ENCODE results near the gene PCSK6.

DNA sequence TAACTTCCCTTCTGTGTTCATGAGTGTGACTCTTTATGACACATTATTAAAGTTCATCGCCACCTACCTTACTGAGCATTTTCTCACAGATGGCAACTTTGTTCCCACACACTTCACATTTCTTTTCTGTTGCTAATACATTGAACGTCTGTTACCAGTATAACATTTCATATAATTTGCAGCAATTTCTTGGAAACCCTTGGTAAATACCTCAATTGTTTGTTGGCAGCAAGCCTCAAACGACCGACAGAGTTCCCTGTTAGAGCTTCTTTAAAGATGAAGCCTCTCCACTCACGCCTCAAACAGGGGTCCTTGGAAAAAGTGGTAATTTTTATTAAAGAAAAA lies 234.5 kb downstream of the PCSK6 start:
- TF ChIP-seq, protein P1, sequence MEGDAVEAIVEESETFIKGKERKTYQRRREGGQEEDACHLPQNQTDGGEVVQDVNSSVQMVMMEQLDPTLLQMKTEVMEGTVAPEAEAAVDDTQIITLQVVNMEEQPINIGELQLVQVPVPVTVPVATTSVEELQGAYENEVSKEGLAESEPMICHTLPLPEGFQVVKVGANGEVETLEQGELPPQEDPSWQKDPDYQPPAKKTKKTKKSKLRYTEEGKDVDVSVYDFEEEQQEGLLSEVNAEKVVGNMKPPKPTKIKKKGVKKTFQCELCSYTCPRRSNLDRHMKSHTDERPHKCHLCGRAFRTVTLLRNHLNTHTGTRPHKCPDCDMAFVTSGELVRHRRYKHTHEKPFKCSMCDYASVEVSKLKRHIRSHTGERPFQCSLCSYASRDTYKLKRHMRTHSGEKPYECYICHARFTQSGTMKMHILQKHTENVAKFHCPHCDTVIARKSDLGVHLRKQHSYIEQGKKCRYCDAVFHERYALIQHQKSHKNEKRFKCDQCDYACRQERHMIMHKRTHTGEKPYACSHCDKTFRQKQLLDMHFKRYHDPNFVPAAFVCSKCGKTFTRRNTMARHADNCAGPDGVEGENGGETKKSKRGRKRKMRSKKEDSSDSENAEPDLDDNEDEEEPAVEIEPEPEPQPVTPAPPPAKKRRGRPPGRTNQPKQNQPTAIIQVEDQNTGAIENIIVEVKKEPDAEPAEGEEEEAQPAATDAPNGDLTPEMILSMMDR (conservative IDR thresholded peaks at IDR 0.05; ENCODE audit: low read depth, low read length) = no peak
- no peak for TF ChIP-seq EZH2 (IDR thresholded peaks at IDR 0.05; ENCODE audit: low read length, unreplicated experiment)
- no peak for TF ChIP-seq EZH2phosphoT487 (IDR thresholded peaks at IDR 0.05; ENCODE audit: borderline replicate concordance, low read length)

All from PC-3 (cell line).